Retinal pigment epithelial cell (primary cell): Measurements from ENCODE around the gene CELA3B.
A peak's percentile ranks its signal among the peaks of the same experiment; 100 is the strongest.

ENCODE experiments used
- DNase-seq: peaks from one replicate; pipeline ENCODE4 v3.0.0-alpha.2; 2010; ENCODE audit warnings: low read depth
- H3K4me3 ChIP-seq: 2 replicates; pipeline ENCODE4 v1.5.1; 2011; ENCODE audit warnings: mild to moderate bottlenecking, low read length, control low read depth, moderate library complexity
- TF ChIP-seq, protein P1 (sequence below): conservative IDR thresholded peaks from 2 replicates; pipeline ENCODE4 v1.5.1; 2011; ENCODE audit warnings: low read depth, low read length, control low read depth, inconsistent platforms

The CELA3B gene

DNA sequence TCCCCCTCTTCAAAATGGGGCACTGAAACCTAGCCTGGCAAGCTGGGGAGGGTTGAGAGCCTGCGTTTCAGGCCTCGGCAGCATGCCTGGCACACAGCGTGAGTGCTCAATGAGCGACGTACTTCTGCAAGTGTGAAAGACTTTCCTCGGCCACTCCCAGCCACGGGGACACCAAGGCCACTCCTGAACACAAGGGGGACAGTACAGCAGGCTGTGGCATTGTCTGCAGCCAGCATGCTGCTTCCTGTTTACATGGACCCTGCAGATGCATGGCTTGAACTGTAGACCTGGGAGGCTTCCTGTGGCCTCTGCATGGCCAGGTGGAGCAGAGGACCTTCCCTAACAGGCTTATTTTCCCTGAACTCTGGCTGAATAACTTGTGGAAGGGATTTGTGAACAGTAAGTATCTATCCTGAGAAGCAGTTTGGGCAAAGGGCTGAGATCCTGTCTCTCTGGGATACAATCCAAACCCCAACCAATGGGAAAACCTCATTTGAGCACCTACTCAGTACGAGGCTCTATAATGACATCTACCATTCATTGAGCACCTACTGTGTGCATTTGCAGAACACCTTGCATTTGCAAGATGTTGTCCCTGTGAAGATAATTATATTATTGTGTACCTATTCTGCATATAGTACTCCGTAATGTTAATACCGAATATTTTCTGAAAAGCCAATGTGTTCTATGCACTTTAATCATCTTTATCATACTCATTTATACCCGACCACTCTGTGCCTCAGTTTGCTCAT is 29.8 kb upstream of the CELA3B start:
- no peak for DNase-seq
- no peak overlapping the region for H3K4me3 ChIP-seq
- TF ChIP-seq, protein P1, sequence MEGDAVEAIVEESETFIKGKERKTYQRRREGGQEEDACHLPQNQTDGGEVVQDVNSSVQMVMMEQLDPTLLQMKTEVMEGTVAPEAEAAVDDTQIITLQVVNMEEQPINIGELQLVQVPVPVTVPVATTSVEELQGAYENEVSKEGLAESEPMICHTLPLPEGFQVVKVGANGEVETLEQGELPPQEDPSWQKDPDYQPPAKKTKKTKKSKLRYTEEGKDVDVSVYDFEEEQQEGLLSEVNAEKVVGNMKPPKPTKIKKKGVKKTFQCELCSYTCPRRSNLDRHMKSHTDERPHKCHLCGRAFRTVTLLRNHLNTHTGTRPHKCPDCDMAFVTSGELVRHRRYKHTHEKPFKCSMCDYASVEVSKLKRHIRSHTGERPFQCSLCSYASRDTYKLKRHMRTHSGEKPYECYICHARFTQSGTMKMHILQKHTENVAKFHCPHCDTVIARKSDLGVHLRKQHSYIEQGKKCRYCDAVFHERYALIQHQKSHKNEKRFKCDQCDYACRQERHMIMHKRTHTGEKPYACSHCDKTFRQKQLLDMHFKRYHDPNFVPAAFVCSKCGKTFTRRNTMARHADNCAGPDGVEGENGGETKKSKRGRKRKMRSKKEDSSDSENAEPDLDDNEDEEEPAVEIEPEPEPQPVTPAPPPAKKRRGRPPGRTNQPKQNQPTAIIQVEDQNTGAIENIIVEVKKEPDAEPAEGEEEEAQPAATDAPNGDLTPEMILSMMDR: no peak

DNA sequence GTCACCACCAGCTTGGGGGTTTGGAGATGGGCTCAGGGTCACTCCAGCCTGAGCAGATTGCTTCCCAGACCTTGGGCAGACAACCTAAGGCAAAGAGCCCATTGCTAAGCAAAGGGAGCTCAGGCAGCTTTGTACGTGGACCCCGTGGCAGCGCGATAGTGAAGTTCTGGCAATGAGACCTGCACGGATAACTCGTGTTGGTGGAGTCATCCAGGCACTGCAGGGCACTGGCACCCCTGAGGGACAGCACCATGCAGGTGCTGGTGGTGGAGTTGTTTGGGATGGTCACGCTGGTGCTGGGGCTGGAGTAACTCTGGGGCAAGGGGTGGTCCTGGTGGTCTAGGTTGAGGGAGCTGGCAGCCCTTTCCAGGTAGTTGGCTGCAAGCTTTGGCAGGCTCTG is 26.1 kb upstream of the CELA3B start:
- TF ChIP-seq, protein P1: no peak
- no peak for DNase-seq
- no peak overlapping the region for H3K4me3 ChIP-seq

DNA sequence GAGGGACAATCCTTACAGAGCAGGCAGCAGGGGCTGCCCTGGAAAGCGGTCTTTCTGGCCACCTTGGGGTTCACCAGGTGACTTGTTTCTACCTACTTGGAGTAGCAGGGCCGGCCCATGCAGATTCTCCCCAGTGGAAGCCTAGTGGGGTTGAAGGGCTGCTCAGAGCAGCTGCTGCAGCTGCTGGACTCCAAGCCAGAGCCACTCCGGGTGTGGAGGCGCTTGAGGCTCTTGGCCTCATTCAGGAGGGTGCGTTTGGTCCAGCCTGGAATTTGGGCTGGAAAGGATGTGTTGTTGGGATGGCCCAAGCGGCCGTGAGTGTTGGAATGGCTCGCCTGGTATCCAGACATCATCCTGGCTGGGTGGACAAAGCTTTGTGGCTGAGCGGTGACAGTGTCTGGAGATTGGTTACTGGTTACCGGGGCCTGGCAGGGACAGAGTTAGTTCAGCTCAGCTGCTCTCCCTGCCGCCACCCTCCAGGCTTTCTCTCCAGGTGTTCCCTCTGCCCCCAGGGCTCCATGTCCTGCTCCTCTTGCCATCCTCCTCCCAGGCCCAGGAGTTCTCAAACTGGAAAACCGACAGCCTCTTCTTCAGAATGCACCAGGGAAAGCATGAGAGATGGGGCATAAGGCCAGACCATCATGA is 25.5 kb upstream of the CELA3B start:
- H3K4me3 ChIP-seq: no peak overlapping the region
- no peak for DNase-seq
- TF ChIP-seq, protein P1: no peak

DNA sequence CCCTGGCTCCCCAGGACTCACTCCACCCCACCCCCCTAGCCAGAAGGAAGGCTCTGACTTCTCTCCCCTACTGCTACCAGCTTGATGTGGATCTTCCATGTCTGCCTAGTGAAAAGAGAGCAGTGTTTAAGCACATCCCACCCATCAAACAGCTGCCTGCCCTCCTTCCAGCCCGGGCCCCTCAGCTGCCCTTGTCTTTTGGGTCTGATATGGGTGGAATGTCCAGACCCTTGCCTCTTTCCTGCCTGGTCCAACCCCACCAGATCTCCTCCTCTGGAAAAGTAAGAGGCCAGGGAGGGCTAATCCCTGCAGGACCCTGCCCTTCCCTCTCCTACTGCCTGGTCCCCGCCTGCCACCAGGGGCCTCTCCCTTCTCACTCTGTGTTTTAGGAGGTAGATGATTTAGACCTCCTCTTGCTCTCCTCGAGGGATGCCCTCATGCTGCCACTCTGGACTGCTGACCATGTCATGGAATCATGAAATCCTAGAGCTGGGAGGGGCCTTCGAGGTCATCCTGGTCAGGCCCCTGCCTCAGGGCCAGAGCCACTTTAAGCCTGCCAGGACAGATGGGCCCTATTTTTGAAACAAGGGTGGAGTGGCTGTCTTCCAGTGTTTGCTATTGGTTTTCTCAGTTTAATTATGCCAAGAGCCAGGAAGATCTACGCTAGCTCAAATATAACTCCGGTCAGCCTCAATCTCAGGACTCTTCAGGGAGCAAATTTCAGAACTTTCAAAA is 23.9 kb upstream of the CELA3B start:
- H3K4me3 ChIP-seq: no peak overlapping the region
- TF ChIP-seq, protein P1: peak; percentile 25
- DNase-seq: no peak

DNA sequence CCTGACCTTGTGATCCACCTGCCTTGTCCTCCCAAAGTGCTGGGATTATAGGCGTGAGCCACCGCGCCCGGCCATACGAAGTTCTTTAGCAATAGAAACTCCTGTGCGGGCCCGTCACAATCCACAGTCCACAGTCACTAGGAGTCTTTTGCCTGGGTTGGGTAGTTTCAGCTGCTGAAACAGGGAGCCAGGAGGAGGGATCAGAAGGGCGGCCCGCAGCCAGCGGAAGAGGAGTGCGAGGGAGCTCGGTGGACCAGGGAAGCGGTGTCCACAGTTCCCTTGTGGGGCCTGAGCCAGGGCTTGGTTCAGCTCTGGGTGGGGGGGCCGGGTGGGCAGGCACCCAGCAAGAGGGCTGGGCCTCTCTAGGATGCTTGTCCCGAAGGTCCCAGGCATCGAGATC is 21.8 kb upstream of the CELA3B start:
- TF ChIP-seq, protein P1: no peak
- no peak for DNase-seq
- no peak overlapping the region for H3K4me3 ChIP-seq

DNA sequence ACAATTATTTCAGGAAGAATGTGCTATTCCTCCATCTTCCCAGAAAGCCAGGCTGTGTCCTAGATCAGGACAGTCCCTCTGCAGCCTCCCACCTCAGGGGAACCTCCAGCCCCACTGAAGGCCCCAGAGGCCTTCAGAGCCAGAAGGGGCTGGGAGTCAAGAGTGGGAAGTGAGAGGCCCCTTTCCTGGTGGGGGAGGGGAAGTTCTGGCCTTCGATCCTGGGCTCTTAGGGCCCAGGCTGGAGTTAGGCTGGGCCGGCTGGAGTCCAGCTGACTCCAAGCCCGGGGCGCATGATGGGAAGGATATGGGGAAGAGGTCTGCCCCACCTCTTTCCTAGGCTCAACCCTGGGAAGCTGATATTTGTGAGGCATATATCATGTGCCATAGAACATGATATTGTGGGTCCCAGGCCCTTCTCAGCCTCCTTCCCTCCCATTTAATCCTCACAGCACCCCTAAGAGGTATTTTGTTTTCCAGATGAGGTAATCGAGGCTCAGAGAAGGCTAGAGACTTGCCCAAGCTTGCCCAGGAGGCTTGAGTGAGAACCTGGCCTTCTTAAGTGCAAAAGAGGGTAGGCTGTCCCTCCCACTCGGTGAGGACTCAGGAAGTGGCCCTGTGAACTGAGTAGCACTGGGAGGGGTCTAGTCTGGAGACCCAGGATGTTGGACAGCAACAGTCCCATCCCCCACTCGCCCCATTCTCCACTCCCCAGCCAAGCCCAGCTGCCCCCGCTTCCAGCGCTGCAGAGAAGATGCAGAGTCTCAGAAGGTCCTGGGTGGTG is 21.1 kb upstream of the CELA3B start:
- TF ChIP-seq, protein P1: no peak
- DNase-seq: no peak
- H3K4me3 ChIP-seq: no peak overlapping the region
